Esophagus squamous epithelium (tissue), 5 donors: ENCODE measurements around the gene ECE1. TPM values are rescaled to one million over a fixed set of nuclear protein-coding genes. Genes with fewer than 3 reads are reported as not detected.

ENCODE experiments used
- DNase-seq: peaks from one replicate; lab custom pipeline; 2025; lab: John Stamatoyannopoulos, UW
- H3K27ac ChIP-seq, 4 donors: fragments of 200-600 bp; sonication (generic); one replicate each; pipeline ENCODE4 v1.5.1; 2016 to 2019; ENCODE audit warnings: mild to moderate bottlenecking in 1 of 4
- H3K27me3 ChIP-seq, 4 donors: fragments of 200-600 bp; sonication (generic); 1 replicate in 3 of 4; 2 replicates in 1 of 4; pipeline versions ENCODE4 v1.5.1 to v1.6.0; 2017 to 2021; ENCODE audit warnings: antibody characterized with exemption in 1 of 4
- H3K36me3 ChIP-seq, 3 donors: fragments of 200-600 bp; sonication (generic); one replicate each; pipeline ENCODE4 v1.5.1; 2016 to 2019
- H3K4me1 ChIP-seq, 3 donors: fragments of 200-600 bp; sonication (generic); one replicate each; pipeline ENCODE4 v1.5.1; 2017 to 2019
- H3K4me3 ChIP-seq, 4 donors: fragments of 200-600 bp; sonication (generic); 1 replicate in 3 of 4; 2 replicates in 1 of 4; pipeline ENCODE4 v1.5.1; 2016 to 2019; ENCODE audit warnings: mild to moderate bottlenecking in 2 of 4, moderate library complexity in 1 of 4
- H3K9me3 ChIP-seq, 3 donors: fragments of 200-600 bp; sonication (generic); one replicate each; pipeline ENCODE4 v1.5.1; 2016 to 2019
- POLR2A ChIP-seq, 4 donors: fragments of 450-650 bp; IDR thresholded peaks; one replicate each; pipeline ENCODE4 v1.6.1; 2017; ENCODE audit warnings: antibody characterized with exemption in 4 of 4, mild to moderate bottlenecking in 4 of 4, moderate library complexity in 3 of 4
- WGBS, 2 donors: methylation state at CpG; one replicate each; pipeline ENCODE4 v1.1.5; 2018; 5-methylcytosine and 5-hydroxymethylcytosine counted together
- intact Hi-C: fragments of 100-400 bp; cut with DNase I; formaldehyde crosslinking; loops from one replicate; pipeline ENCODE4 v1.15.0; 2022
- total RNA-seq, 4 donors: library from RNA; depleted of rRNA; stranded (reverse); fragments of >200 nt; gene quantifications; one replicate each; pipeline ENCODE4 v1.1.0, GENCODE V29; 2016
- TF ChIP-seq, protein P1 (sequence below), 6 experiments: fragments of 450-650 bp in 4 of 6; fragments of 200-600 bp in 2 of 6; sonication (generic) in 2 of 6; IDR thresholded peaks; one replicate each; pipeline ENCODE4 v1.5.1; 2016 to 2019; ENCODE audit warnings: antibody characterized with exemption in 6 of 6, mild to moderate bottlenecking in 4 of 6, moderate library complexity in 4 of 6
- donor health status: DM: yes; HTN: yes; CAD: no.

ECE1 gene
- total RNA-seq, 4 donors from 2014 or later = 11.3 to 42.2 (median 24.1) TPM

DNA sequence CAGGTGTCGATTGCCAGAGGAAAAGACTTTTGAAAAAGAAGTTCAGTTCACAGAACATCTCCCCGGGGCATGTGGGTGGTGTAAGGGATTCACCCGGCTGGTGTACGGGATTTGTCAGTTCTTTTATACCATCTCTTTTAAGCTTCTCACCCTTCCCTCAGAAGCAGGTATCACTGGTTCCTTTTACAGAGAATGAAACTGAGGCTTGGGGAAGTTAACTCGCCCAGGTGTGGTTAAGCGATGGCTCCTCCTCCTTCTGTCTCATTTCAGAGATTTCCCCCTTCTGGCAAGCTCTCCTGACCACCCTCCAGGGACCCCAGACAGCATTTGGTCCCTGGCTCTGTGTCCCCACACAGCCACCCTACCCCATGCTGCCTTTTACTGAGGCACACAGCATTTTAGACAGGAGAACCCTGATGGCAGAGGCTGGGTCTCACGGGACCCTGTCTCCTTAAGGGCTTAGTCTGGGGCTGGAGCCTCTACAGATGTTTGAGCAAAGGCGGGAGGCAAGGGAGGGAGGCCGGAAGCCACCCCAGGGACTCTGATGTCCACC is 2.8 kb upstream of the ECE1 start:
- WGBS, 2 donors = 15 to 28% methylated on average over 5 of the region's 9 CpGs
- peaks cover 23 to 92% (median 45%) of the 10 kb centered on the region in 3 donors for H3K4me1 ChIP-seq
- DNase-seq = no peak

DNA sequence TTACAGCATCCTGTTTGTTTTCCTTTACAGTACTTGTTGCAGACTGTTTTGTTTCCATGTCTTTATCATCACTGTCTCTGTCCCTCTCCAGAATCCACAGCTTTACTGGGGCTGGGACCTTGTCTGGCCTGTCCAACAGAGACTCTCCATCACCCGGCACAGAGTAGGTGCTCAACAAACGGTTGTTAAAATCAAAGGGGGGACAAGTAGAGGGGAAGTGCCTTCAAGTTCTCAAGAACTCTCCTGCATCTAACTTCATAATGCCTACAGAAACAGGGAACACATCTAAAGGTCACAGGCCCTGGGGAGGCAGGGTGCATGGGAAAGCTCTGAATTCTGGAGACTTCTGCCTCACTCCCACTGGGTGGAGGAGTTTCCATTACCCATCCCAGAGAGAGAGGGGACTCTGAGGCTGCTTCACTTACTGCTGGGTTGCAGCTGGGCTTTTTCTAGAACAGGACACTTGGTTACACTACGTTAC is 2.3 kb upstream of the ECE1 start:
- H3K36me3 ChIP-seq = no peaks in the 10 kb centered on the region
- WGBS, 2 donors = 45 to 70% methylated on average over 3 of the region's 3 CpGs
- H3K9me3 ChIP-seq = no peaks in the 10 kb centered on the region
- H3K27me3 ChIP-seq = peaks cover 0 to 12% (median 0%) of the 10 kb centered on the region in 4 donors
- H3K4me3 ChIP-seq = no peak overlapping the region
- no peak for DNase-seq
- intact Hi-C loops = no loop called here
- TF ChIP-seq, protein P1, sequence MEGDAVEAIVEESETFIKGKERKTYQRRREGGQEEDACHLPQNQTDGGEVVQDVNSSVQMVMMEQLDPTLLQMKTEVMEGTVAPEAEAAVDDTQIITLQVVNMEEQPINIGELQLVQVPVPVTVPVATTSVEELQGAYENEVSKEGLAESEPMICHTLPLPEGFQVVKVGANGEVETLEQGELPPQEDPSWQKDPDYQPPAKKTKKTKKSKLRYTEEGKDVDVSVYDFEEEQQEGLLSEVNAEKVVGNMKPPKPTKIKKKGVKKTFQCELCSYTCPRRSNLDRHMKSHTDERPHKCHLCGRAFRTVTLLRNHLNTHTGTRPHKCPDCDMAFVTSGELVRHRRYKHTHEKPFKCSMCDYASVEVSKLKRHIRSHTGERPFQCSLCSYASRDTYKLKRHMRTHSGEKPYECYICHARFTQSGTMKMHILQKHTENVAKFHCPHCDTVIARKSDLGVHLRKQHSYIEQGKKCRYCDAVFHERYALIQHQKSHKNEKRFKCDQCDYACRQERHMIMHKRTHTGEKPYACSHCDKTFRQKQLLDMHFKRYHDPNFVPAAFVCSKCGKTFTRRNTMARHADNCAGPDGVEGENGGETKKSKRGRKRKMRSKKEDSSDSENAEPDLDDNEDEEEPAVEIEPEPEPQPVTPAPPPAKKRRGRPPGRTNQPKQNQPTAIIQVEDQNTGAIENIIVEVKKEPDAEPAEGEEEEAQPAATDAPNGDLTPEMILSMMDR (IDR thresholded peaks at IDR 0.05) = no peak
- no peak for TF ChIP-seq POLR2A (IDR thresholded peaks at IDR 0.05)
- H3K27ac ChIP-seq = peak overlapping the region; percentile 46 to 88 (median 68)
- H3K4me1 ChIP-seq = peaks cover 23 to 95% (median 45%) of the 10 kb centered on the region in 3 donors

More for the DNA sequence above, 2.8 kb upstream of the ECE1 start:
- Histone ChIP-seq H3K27ac (peak overlapping the region; percentile 46 to 88 (median 68)), H3K36me3 (no peaks in the 10 kb centered on the region), H3K27me3 (peaks cover 0 to 12% (median 0%) of the 10 kb centered on the region in 4 donors), H3K4me3 (peak overlapping the region in 1 of 4 donors; percentile 24), H3K9me3 (no peaks in the 10 kb centered on the region)
- TF ChIP-seq, protein P1 (IDR thresholded peaks at IDR 0.05) = no peak
- peak in 1 of 4 donors; percentile 20 for TF ChIP-seq POLR2A (IDR thresholded peaks at IDR 0.05)
- intact Hi-C loops = no loop called here

DNA sequence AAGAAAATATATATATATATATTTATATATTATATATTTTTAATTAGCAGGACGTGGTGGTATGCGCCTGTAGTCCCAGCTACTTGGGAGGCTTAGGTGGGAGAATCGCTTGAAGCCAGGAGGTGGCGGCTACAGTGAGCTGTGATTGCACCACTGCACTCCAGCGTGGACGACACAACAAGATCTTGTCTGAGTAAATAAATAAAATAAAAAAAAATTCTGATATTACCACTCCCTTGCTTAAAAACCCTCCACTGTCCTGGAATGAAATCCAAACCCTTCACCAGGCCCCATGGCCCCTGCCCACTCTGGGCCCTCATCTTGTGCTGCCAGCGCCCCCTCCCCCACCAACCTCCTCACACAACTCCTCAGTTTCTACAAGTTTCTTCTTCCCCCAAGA is 1.7 kb upstream of the ECE1 start:
- Histone ChIP-seq H3K9me3 (no peaks in the 10 kb centered on the region), H3K27me3 (peaks cover 0 to 12% (median 0%) of the 10 kb centered on the region in 4 donors), H3K36me3 (no peaks in the 10 kb centered on the region), H3K27ac (peak overlapping the region in 2 of 4 donors; percentile 63 to 88), H3K4me3 (no peak overlapping the region), H3K4me1 (peaks cover 23 to 92% (median 45%) of the 10 kb centered on the region in 3 donors)
- WGBS, 2 donors = 90 to 91% methylated on average over 7 of the region's 7 CpGs
- TF ChIP-seq, protein P1 (IDR thresholded peaks at IDR 0.05) = no peak
- no peak for TF ChIP-seq POLR2A (IDR thresholded peaks at IDR 0.05)
- intact Hi-C loops = no loop called here
- DNase-seq = no peak

DNA sequence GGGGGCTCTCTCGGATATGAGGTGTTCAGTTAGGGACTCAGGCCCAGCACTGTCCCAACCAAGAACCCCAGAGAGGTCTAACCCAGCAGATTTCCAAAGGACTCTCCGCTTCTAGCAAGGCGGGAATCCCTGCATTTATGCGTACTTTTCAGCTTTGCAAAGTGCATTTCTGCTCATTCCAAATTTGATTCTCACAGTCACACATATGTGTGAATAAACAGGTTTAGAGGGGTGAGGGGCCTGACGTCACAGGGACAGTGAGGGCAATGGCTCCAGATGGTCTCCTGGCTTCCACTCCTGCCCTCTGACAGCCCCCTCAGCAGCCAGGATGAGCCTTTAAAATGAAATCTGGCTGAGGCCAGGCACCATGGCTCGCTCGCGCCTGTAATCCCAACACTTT is 921 bp upstream of the ECE1 start:
- Histone ChIP-seq H3K4me3 (peak overlapping the region in 1 of 4 donors; percentile 82), H3K9me3 (no peaks in the 10 kb centered on the region), H3K27me3 (peaks cover 0 to 12% (median 0%) of the 10 kb centered on the region in 4 donors), H3K27ac (peak overlapping the region in 3 of 4 donors; percentile 62 to 90 (median 88)), H3K4me1 (peaks cover 23 to 92% (median 45%) of the 10 kb centered on the region in 3 donors), H3K36me3 (no peaks in the 10 kb centered on the region)
- intact Hi-C loops = no loop called here
- WGBS, 2 donors = 72 to 100% methylated on average over 5 to 7 of the region's 8 CpGs
- no peak for TF ChIP-seq POLR2A (IDR thresholded peaks at IDR 0.05)
- TF ChIP-seq, protein P1 (IDR thresholded peaks at IDR 0.05) = no peak
- DNase-seq = no peak

DNA sequence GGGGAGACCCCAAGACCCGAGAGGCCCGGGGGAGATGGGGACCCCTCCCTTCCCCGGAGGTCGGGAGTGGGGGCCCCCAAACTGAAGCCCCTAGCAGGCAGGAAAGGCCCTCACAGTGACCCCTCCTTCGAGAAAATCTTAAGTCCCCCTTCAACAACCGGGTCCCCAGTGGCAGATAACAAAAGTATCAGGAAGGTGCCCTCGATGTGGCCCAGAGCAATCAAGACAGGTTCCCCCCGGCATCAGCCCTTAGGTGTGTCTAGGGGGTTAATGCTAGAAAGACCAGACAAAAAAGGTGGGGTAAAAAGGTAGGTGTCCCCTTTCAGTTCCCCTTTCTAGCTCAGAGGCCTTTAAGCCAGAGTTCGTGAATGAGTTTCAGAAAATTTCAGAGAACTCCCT is 282 bp upstream of the ECE1 start:
- WGBS, 2 donors = 0 to 6% methylated on average over 1 to 4 of the region's 9 CpGs
- no peak for TF ChIP-seq POLR2A (IDR thresholded peaks at IDR 0.05)
- TF ChIP-seq, protein P1 (IDR thresholded peaks at IDR 0.05) = peak in 1 of 6 experiments; percentile 10
- Histone ChIP-seq H3K4me1 (peaks cover 24 to 92% (median 45%) of the 10 kb centered on the region in 3 donors), H3K27ac (peak overlapping the region; percentile 62 to 90 (median 82)), H3K27me3 (peaks cover 0 to 12% (median 0%) of the 10 kb centered on the region in 4 donors), H3K36me3 (no peaks in the 10 kb centered on the region), H3K9me3 (no peaks in the 10 kb centered on the region), H3K4me3 (peak overlapping the region; percentile 55 to 82 (median 64))
- DNase-seq = no peak
- intact Hi-C loops = no loop called here
